ENCODE data around the gene TAOK1. TPM values are rescaled to one million over a fixed set of nuclear protein-coding genes. Genes with fewer than 3 reads are reported as not detected.
A peak's percentile ranks its signal among the peaks of the same experiment; 100 is the strongest.

TAOK1 gene
- total RNA-seq, 1 experiment from 2014 or later = 85.5 TPM

DNA sequence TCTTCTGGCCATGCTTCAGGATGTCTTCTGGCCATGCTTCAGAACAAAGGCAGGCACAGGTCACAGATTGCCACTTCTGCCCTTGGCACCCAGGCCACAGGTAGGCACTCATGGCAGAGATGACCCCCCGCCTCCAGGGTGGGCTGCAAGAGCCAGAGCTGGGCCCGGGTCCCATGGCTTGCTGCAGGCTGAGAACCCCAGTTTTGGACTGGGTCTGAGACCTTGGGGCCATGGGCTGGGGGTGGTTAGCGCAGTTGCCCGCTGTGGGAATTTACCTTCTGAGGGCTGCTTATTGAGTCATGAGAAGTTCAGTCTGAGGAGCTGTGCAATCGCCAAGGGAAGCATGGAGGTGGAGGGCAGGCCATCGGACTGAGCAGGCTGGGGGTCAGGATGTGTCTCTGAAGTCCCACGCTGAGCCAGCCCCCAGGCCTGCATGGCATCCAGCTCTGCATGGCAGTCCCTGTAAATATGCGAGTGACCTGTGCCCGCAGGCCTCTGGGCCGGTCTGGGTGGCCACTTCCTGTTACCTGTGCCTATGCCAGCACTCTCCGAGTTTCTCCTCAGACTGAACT, 204.4 kb downstream of the TAOK1 start:
- Histone ChIP-seq H3K27ac (ENCODE audit: low read depth, low read length, poor library complexity, severe bottlenecking) (peak overlapping the region; percentile 90), H3K27me3 (replicated peaks; ENCODE audit: insufficient read depth, low read depth, low read length, poor library complexity) (no peaks in the 10 kb centered on the region), H3K4me1 (ENCODE audit: insufficient read depth, low read length, poor library complexity, severe bottlenecking) (peaks cover 79% of the 10 kb centered on the region), H3K36me3 (ENCODE audit: insufficient read depth, low read length, poor library complexity, severe bottlenecking) (no peaks in the 10 kb centered on the region), H3K9me3 (ENCODE audit: low read depth, low read length, poor library complexity, severe bottlenecking) (no peaks in the 10 kb centered on the region), H3K4me3 (ENCODE audit: low read depth, low read length, poor library complexity, severe bottlenecking) (peak overlapping the region; percentile 97)
- intact Hi-C loops (cut with micrococcal nuclease; ENCODE audit: unreplicated experiment) = no loop called here
- POLR2A ChIA-PET (ENCODE audit: low non-redundant PET) = interaction anchor here (0.6 kb wide), 1 partner anchor 1888 kb away, joined by 3 read pairs; no protein-coding TSS in a partner anchor
- no peak for TF ChIP-seq EZH2 (IDR thresholded peaks at IDR 0.05; ENCODE audit: borderline replicate concordance, low read depth, low read length, poor library complexity, severe bottlenecking)
- TF ChIP-seq, protein P1, sequence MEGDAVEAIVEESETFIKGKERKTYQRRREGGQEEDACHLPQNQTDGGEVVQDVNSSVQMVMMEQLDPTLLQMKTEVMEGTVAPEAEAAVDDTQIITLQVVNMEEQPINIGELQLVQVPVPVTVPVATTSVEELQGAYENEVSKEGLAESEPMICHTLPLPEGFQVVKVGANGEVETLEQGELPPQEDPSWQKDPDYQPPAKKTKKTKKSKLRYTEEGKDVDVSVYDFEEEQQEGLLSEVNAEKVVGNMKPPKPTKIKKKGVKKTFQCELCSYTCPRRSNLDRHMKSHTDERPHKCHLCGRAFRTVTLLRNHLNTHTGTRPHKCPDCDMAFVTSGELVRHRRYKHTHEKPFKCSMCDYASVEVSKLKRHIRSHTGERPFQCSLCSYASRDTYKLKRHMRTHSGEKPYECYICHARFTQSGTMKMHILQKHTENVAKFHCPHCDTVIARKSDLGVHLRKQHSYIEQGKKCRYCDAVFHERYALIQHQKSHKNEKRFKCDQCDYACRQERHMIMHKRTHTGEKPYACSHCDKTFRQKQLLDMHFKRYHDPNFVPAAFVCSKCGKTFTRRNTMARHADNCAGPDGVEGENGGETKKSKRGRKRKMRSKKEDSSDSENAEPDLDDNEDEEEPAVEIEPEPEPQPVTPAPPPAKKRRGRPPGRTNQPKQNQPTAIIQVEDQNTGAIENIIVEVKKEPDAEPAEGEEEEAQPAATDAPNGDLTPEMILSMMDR (conservative IDR thresholded peaks at IDR 0.05; ENCODE audit: low read depth, low read length) = 0 out of 2 replicates have a peak, but pooled peaks have one; percentile 7
- BruUV-seq (replicated peaks) = no TSS peak
- CTCF ChIA-PET = no interaction called here
- no peak for DNase-seq (ENCODE audit: low spot score)

DNA sequence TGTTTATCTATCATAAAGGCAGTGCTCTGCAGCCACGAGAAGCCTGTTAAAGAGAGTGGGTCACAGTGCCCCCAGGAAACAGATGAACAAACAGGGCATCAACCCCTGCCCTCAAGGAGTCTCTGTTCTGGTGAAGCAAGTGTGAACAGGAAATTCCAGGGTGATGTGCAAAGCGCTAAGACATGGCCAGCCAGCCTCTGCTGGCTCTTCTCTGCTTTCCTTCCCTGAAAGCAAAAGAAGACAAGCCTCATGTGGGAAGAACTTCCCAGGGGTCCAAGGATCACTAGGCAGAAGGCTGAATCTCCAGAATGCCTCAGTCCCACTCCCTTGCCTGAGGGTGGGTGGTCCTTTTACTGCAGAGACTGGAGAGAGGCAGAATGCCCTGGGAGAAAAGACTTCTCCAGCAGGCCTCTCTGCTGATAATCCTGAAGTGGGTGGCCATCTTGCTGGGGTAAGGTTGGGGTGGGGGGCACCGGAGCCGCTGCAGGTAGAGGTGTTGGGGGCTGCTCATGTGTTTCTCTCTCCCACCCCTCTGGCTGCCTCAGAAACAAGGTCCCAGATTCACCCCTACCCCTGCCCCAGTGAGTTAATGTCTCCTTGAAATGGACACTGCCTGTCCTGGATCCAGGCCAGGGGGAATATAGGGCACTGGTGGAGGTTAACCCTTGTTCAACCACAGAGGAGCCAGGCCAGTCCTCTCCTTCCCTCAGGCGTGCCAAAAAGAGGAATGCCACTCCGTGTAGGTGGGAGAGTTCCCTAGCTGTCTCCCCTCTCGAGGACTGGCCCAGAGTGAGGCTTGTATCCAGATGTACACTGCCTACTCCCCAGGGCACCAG, 205.2 kb downstream of the TAOK1 start:
- peak overlapping the region; percentile 97 for H3K4me3 ChIP-seq (ENCODE audit: low read depth, low read length, poor library complexity, severe bottlenecking)
- peak overlapping the region; percentile 90 for H3K27ac ChIP-seq (ENCODE audit: low read depth, low read length, poor library complexity, severe bottlenecking)
- BruUV-seq (replicated peaks) = no TSS peak
- DNase-seq (ENCODE audit: low spot score) = no peak
- peaks cover 72% of the 10 kb centered on the region for H3K4me1 ChIP-seq (ENCODE audit: insufficient read depth, low read length, poor library complexity, severe bottlenecking)
- no peaks in the 10 kb centered on the region for H3K27me3 ChIP-seq (replicated peaks; ENCODE audit: insufficient read depth, low read depth, low read length, poor library complexity)
- ChIA-PET CTCF (no interaction called here), POLR2A (ENCODE audit: low non-redundant PET) (no interaction called here)
- H3K36me3 ChIP-seq (ENCODE audit: insufficient read depth, low read length, poor library complexity, severe bottlenecking) = no peaks in the 10 kb centered on the region
- no peaks in the 10 kb centered on the region for H3K9me3 ChIP-seq (ENCODE audit: low read depth, low read length, poor library complexity, severe bottlenecking)
- TF ChIP-seq EZH2 (IDR thresholded peaks at IDR 0.05; ENCODE audit: borderline replicate concordance, low read depth, low read length, poor library complexity, severe bottlenecking) = no peak
- TF ChIP-seq, protein P1 (conservative IDR thresholded peaks at IDR 0.05; ENCODE audit: low read depth, low read length) = no peak
- intact Hi-C loops (cut with micrococcal nuclease; ENCODE audit: unreplicated experiment) = no loop called here

DNA sequence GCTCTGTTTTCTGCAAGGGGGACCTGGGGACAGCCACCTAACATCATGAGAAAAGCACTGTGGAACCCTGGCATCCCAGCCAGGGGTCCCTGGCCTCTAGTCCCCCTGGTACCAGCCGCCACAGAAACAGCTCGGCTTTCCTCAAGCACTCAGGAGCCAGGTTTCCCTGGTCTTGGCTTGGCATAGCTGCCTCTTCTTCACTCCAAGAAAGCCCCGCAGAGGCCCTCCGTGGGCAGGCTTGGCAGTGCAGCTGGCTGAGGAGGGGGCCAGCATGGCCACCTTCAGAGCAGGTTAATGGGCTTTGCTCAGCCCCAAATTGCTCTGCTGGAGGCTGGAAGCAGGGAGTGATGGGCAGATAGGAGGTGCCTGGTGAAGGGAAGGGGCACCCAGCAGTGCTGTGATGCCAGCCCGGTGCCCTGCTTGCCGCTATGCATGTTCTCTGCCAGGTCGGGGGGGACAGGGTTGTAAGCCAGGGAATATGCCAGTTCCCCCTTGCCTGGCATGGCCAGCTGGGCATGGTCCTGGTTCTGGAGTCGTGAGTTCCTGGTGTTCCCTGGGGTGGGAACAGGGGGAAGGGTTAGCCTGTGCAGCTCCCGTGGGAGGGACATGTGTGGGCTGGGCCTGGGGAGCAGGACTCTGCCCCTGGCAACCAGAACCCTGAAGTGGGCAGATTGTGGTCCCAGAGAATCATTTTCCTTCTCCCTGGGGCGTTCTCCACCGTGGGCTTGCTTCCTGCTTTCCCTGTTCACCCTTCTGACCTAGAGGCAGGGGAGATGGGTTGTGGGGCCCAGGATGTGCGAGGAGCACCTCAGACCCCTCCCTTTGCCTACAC, 206.0 kb downstream of the TAOK1 start:
- H3K36me3 ChIP-seq (ENCODE audit: insufficient read depth, low read length, poor library complexity, severe bottlenecking) = no peaks in the 10 kb centered on the region
- H3K27me3 ChIP-seq (replicated peaks; ENCODE audit: insufficient read depth, low read depth, low read length, poor library complexity) = no peaks in the 10 kb centered on the region
- peaks cover 64% of the 10 kb centered on the region for H3K4me1 ChIP-seq (ENCODE audit: insufficient read depth, low read length, poor library complexity, severe bottlenecking)
- no peak overlapping the region for H3K4me3 ChIP-seq (ENCODE audit: low read depth, low read length, poor library complexity, severe bottlenecking)
- ChIA-PET POLR2A (ENCODE audit: low non-redundant PET) (no interaction called here), CTCF (no interaction called here)
- BruUV-seq (replicated peaks) = no TSS peak
- intact Hi-C loops (cut with micrococcal nuclease; ENCODE audit: unreplicated experiment) = no loop called here
- no peak for DNase-seq (ENCODE audit: low spot score)
- peak overlapping the region; percentile 90 for H3K27ac ChIP-seq (ENCODE audit: low read depth, low read length, poor library complexity, severe bottlenecking)
- TF ChIP-seq EZH2 (IDR thresholded peaks at IDR 0.05; ENCODE audit: borderline replicate concordance, low read depth, low read length, poor library complexity, severe bottlenecking) = no peak
- TF ChIP-seq, protein P1 (conservative IDR thresholded peaks at IDR 0.05; ENCODE audit: low read depth, low read length) = no peak
- H3K9me3 ChIP-seq (ENCODE audit: low read depth, low read length, poor library complexity, severe bottlenecking) = no peaks in the 10 kb centered on the region
